Prostate gland (tissue), 2 donors: ENCODE measurements around the gene STRA8.

Experiments
- POLR2A ChIP-seq: fragments of 450-650 bp; IDR thresholded peaks from one replicate; pipeline ENCODE4 v1.6.1; 2016; ENCODE audit warnings: antibody characterized with exemption, mild to moderate bottlenecking
- POLR2AphosphoS5 ChIP-seq: sonication (generic); formaldehyde crosslinking; IDR thresholded peaks from one replicate; pipeline ENCODE4 v1.6.1; 2017; ENCODE audit warnings: antibody characterized with exemption
- TF ChIP-seq, protein P1 (sequence below), 4 experiments: fragments of 200-600 bp in 2 of 4; fragments of 450-650 bp in 2 of 4; sonication (generic) in 2 of 4; IDR thresholded peaks; 1 replicate in 3 of 4; 2 replicates in 1 of 4; pipeline ENCODE4 v1.5.1; 2016 to 2019; ENCODE audit warnings: antibody characterized with exemption in 4 of 4, mild to moderate bottlenecking in 2 of 4, moderate library complexity in 2 of 4

DNA sequence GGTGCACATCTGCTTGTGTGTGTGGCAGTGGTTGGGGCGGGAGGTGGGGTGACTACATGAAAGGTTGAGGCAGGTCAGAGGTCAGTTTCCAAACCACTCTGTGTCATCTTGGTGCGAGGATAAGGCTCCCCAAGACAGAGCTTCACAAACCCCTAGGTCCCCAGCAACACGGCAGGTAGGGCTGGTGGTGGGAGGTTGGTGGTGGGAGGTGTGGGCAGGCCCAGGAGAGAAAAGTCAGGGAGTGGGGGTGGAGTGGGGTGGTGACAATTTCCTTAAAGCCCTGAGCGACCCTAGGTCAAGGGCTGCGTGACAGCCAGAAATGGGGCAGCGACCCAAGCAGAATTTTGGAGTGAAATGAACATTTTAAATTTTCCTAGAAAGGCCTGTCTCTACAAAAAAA, 1.6 kb upstream of the STRA8 start:
- TF ChIP-seq POLR2A: no peak
- no peak for TF ChIP-seq POLR2AphosphoS5
- TF ChIP-seq, protein P1, sequence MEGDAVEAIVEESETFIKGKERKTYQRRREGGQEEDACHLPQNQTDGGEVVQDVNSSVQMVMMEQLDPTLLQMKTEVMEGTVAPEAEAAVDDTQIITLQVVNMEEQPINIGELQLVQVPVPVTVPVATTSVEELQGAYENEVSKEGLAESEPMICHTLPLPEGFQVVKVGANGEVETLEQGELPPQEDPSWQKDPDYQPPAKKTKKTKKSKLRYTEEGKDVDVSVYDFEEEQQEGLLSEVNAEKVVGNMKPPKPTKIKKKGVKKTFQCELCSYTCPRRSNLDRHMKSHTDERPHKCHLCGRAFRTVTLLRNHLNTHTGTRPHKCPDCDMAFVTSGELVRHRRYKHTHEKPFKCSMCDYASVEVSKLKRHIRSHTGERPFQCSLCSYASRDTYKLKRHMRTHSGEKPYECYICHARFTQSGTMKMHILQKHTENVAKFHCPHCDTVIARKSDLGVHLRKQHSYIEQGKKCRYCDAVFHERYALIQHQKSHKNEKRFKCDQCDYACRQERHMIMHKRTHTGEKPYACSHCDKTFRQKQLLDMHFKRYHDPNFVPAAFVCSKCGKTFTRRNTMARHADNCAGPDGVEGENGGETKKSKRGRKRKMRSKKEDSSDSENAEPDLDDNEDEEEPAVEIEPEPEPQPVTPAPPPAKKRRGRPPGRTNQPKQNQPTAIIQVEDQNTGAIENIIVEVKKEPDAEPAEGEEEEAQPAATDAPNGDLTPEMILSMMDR (IDR thresholded peaks at IDR 0.05): no peak
